B cell (primary cell): ENCODE data around the gene LRRC7. TPM values are rescaled to one million over a fixed set of nuclear protein-coding genes. Genes with fewer than 3 reads are reported as not detected.

Source experiments
- ATAC-seq: fragments of 200-7000 bp; cut with Tn5 transposase; one replicate; pipeline ENCODE4 v1.10.0; 2021; ENCODE audit warnings: low read depth, mild to moderate bottlenecking, moderate number of reproducible peaks, moderate library complexity
- CTCF ChIA-PET: fragments of 350-600 bp; sonication (Branson Sonifier 250); formaldehyde crosslinking; loops from one replicate; lab custom pipeline; 2021; ENCODE audit warnings: antibody characterized with exemption, inconsistent platforms; lab: Charles Lee
- POLR2A ChIA-PET: fragments of 350-600 bp; sonication (Branson Sonifier 250); formaldehyde crosslinking; loops from one replicate; lab custom pipeline; 2021; ENCODE audit warnings: antibody characterized with exemption; lab: Charles Lee
- DNase-seq: peaks from one replicate; pipeline ENCODE4 v3.0.0; 2013
- H2AFZ ChIP-seq: 2 replicates; pipeline ENCODE4 v1.6.1; 2012; ENCODE audit warnings: mild to moderate bottlenecking, low read depth, low read length; ENCODE audit not compliant: insufficient read depth, poor library complexity, severe bottlenecking
- H3K27ac ChIP-seq, 2 donors: 1 replicate in 1 of 2; 2 replicates in 1 of 2; pipeline ENCODE4 v1.5.1; 2012 to 2013; ENCODE audit warnings: low read length in 2 of 2, mild to moderate bottlenecking in 2 of 2, moderate library complexity in 1 of 2
- H3K27me3 ChIP-seq, 4 experiments: fragments of 200-600 bp in 1 of 4; sonication (generic) in 1 of 4; replicated peaks in 1 of 4; 1 replicate in 2 of 4; 2 replicates in 2 of 4; pipeline versions ENCODE4 v1.6.1 to v1.7.0; 2013 to 2016; ENCODE audit warnings: low read length in 3 of 4, mild to moderate bottlenecking in 2 of 4, mixed read lengths in 1 of 4, moderate library complexity in 1 of 4; ENCODE audit not compliant: insufficient read depth in 4 of 4, control insufficient read depth in 3 of 4; ENCODE audit errors: control extremely low read depth in 1 of 4
- H3K36me3 ChIP-seq, 2 experiments: replicated peaks in 1 of 2; 1 replicate in 1 of 2; 2 replicates in 1 of 2; pipeline versions ENCODE4 v1.6.1 to v1.7.1; 2013; ENCODE audit warnings: low read length in 1 of 2; ENCODE audit not compliant: insufficient read depth in 2 of 2, control insufficient read depth in 1 of 2; ENCODE audit errors: control extremely low read depth in 1 of 2, extremely low read depth in 1 of 2
- H3K4me1 ChIP-seq, 2 donors: fragments of 200-600 bp in 1 of 2; sonication (generic) in 1 of 2; 1 replicate in 1 of 2; 2 replicates in 1 of 2; pipeline versions ENCODE4 v1.5.1 to v1.6.1; 2013 to 2017; ENCODE audit warnings: low read length in 2 of 2; ENCODE audit not compliant: control insufficient read depth in 2 of 2, insufficient read depth in 2 of 2
- H3K4me2 ChIP-seq: replicated peaks from 2 replicates; pipeline ENCODE3; 2012; ENCODE audit warnings: mild to moderate bottlenecking, low read depth, low read length; ENCODE audit not compliant: poor library complexity, severe bottlenecking
- H3K4me3 ChIP-seq, 5 experiments: fragments of 200-600 bp in 1 of 5; sonication (generic) in 1 of 5; 1 replicate in 3 of 5; 2 replicates in 2 of 5; pipeline versions ENCODE4 v1.5.1 to v1.7.0; 2011 to 2016; ENCODE audit warnings: low read length in 4 of 5, mild to moderate bottlenecking in 4 of 5, low read depth in 2 of 5, control low read depth in 1 of 5, moderate library complexity in 1 of 5; ENCODE audit not compliant: insufficient read depth in 1 of 5; ENCODE audit errors: control extremely low read depth in 1 of 5, extremely low read depth in 1 of 5
- H3K79me2 ChIP-seq: fragments of 200-600 bp; sonication (generic); one replicate; pipeline ENCODE4 v1.6.0; 2016; ENCODE audit warnings: low read length; ENCODE audit not compliant: control insufficient read depth, insufficient read depth
- H3K9ac ChIP-seq: fragments of 200-600 bp; sonication (generic); 2 replicates; pipeline ENCODE4 v1.6.1; 2017; ENCODE audit warnings: mild to moderate bottlenecking, low read length, moderate library complexity
- H3K9me3 ChIP-seq, 3 donors: one replicate each; pipeline versions ENCODE4 v1.6.1 to v1.7.1; 2013; ENCODE audit warnings: low read length in 2 of 3; ENCODE audit not compliant: control insufficient read depth in 2 of 3, insufficient read depth in 1 of 3; ENCODE audit errors: control extremely low read depth in 1 of 3
- H4K20me1 ChIP-seq: 2 replicates; pipeline ENCODE4 v1.6.0; 2012; ENCODE audit warnings: mild to moderate bottlenecking, low read length; ENCODE audit not compliant: insufficient read depth, control insufficient read depth, poor library complexity, severe bottlenecking
- H3K27ac Mint-ChIP-seq: one replicate; pipeline ENCODE4 v1.8.0; 2021; ENCODE audit warnings: mixed read lengths
- H3K27me3 Mint-ChIP-seq: one replicate; pipeline ENCODE4 v1.8.0; 2021; ENCODE audit warnings: mixed read lengths
- H3K4me1 Mint-ChIP-seq: one replicate; pipeline ENCODE4 v1.8.0; 2021; ENCODE audit warnings: mixed read lengths
- H3K4me3 Mint-ChIP-seq: one replicate; pipeline ENCODE4 v1.8.0; 2021; ENCODE audit warnings: mixed read lengths
- H3K9me3 Mint-ChIP-seq: one replicate; pipeline ENCODE4 v1.8.0; 2022; ENCODE audit warnings: mixed read lengths; ENCODE audit not compliant: insufficient read depth
- CTCF ChIP-seq: fragments of 200-600 bp; IDR thresholded peaks from one replicate; pipeline ENCODE4 v1.8.0; 2022; ENCODE audit warnings: antibody characterized with exemption, mild to moderate bottlenecking
- EZH2 ChIP-seq: IDR thresholded peaks from 2 replicates; pipeline ENCODE4 v1.6.1; 2012; ENCODE audit warnings: borderline replicate concordance, low read depth, mild to moderate bottlenecking, moderate library complexity, low read length; ENCODE audit not compliant: insufficient read depth, poor library complexity, severe bottlenecking
- intact Hi-C: fragments of 100-400 bp; cut with micrococcal nuclease; formaldehyde crosslinking; loops from one replicate; pipeline ENCODE4 v1.10.0; 2022
- polyA plus RNA-seq: library from polyadenylated mRNA; depleted of rRNA; stranded (reverse); fragments of >200 nt; gene quantifications from 2 replicates; pipeline ENCODE4 v1.2.3, GENCODE V29; 2012
- total RNA-seq, 2 donors: library from RNA; stranded (reverse); fragments of 120-200 nt in 1 of 2; gene quantifications; 1 replicate in 1 of 2; 2 replicates in 1 of 2; pipeline versions ENCODE4 v1.2.3 to v1.2.4, GENCODE V29; 2013 to 2022

Gene LRRC7
- total and polyA plus RNA-seq, 2 donors (not counting 1 experiment from before 2014, with no cell fraction given), result not detected

GRCh38 chr1:69733061-69733460 lies 165.3 kb downstream of the LRRC7 start:
- POLR2A ChIA-PET, result no interaction called here

More at GRCh38 chr1:69733061-69733460, 165.3 kb downstream of the LRRC7 start:
- DNase-seq (no peak), ATAC-seq (no peak)
- Mint-ChIP-seq H3K27ac (no peak overlapping the region), H3K9me3 (peaks cover 6% of the 10 kb centered on the region), H3K4me1 (no peaks in the 10 kb centered on the region), H3K4me3 (no peak overlapping the region), H3K27me3 (no peaks in the 10 kb centered on the region)
- Histone ChIP-seq H3K79me2 (no peaks in the 10 kb centered on the region), H3K4me2 (no peak overlapping the region), H3K4me1 (no peaks in the 10 kb centered on the region), H3K27ac (no peak overlapping the region), H3K4me3 (no peak overlapping the region), H4K20me1 (no peaks in the 10 kb centered on the region), H3K9ac (no peak overlapping the region), H3K27me3 (no peaks in the 10 kb centered on the region), H3K36me3 (no peaks in the 10 kb centered on the region), H3K9me3 (peaks cover 0 to 6% (median 2%) of the 10 kb centered on the region in 3 donors), H2AFZ (no peak overlapping the region)
- intact Hi-C loops, result no loop called here
- TF ChIP-seq CTCF (no peak), EZH2 (no peak)
- CTCF ChIA-PET, result interaction anchor here (2.1 kb wide), 1 partner anchor 1616 kb away, joined by 12 read pairs; no protein-coding TSS in a partner anchor
